ENCODE measurements around the gene GNB1L. TPM values are rescaled to one million over a fixed set of nuclear protein-coding genes. Genes with fewer than 3 reads are reported as not detected.

The GNB1L gene
- total and polyA plus RNA-seq, 8 donors, result 2.1 to 4.8 (median 3.6) TPM

DNA sequence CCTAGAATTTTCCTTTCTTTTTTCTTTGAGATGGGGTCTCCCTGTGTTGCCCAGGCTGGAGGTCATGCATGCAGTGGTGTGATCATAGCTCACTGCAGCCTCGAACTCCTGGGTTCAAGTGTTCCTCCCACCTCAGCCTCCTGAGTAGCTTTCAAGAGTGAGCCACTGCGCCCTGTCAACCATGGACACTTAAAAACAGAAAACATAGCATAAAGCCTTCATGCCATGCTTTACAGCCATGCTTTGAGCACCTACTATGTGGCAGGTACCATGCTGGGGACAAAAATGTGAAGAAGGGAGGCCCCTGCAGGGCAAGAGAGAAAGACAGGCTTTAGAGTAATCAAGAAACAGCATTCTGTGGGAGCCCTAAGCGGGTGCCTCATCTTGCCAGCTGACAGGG is 13.7 kb upstream of the GNB1L start:
- no peak overlapping the region for H3K27ac ChIP-seq
- DNase-seq (no peak), FAIRE-seq (no peak), ATAC-seq (no peak)
- no peaks in the 10 kb centered on the region for H3K4me1 ChIP-seq
- WGBS, 2 donors, result 93 to 94% methylated on average over 3 of the region's 3 CpGs
- intact Hi-C loops (cut with DNase I), result no loop called here
- no peaks in the 10 kb centered on the region for H3K36me3 ChIP-seq
- H3K4me3 ChIP-seq, result no peak overlapping the region
- H3K9me3 ChIP-seq, result no peaks in the 10 kb centered on the region
- TF ChIP-seq, protein P1, sequence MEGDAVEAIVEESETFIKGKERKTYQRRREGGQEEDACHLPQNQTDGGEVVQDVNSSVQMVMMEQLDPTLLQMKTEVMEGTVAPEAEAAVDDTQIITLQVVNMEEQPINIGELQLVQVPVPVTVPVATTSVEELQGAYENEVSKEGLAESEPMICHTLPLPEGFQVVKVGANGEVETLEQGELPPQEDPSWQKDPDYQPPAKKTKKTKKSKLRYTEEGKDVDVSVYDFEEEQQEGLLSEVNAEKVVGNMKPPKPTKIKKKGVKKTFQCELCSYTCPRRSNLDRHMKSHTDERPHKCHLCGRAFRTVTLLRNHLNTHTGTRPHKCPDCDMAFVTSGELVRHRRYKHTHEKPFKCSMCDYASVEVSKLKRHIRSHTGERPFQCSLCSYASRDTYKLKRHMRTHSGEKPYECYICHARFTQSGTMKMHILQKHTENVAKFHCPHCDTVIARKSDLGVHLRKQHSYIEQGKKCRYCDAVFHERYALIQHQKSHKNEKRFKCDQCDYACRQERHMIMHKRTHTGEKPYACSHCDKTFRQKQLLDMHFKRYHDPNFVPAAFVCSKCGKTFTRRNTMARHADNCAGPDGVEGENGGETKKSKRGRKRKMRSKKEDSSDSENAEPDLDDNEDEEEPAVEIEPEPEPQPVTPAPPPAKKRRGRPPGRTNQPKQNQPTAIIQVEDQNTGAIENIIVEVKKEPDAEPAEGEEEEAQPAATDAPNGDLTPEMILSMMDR (IDR thresholded peaks at IDR 0.05), result no peak
- H3K27me3 ChIP-seq, result no peaks in the 10 kb centered on the region

DNA sequence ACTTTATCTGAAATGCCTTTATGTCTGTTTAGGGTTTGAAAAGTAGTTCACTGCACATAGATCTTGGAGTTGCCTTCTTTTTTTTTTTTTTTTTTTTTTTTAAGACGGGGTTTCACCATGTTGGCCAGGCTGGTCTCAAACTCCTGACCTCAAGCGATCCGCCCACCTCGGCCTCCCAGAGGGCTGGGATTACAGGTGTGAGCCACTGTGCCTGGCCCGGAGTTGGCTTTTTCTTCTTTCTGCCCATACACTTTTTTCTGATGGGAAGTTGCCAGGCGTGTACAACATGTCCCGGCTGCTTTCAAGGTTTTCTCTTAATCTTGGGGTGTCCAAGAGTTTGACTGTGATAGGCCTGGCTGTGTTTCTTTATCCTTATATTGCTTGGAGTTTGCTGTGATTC is 12.9 kb upstream of the GNB1L start:
- H3K4me3 ChIP-seq, result no peak overlapping the region
- H3K27me3 ChIP-seq, result no peaks in the 10 kb centered on the region
- peak in 2 of 6 donors; percentile 13 to 21 for DNase-seq
- intact Hi-C loops (cut with DNase I), result no loop called here
- FAIRE-seq, result no peak
- H3K4me1 ChIP-seq, result no peaks in the 10 kb centered on the region
- no peak overlapping the region for H3K27ac ChIP-seq
- TF ChIP-seq, protein P1 (IDR thresholded peaks at IDR 0.05), result no peak
- H3K36me3 ChIP-seq, result no peaks in the 10 kb centered on the region
- 72 to 74% methylated on average over 7 of the region's 7 CpGs for WGBS, 2 donors
- no peak for ATAC-seq
- H3K9me3 ChIP-seq, result no peaks in the 10 kb centered on the region

DNA sequence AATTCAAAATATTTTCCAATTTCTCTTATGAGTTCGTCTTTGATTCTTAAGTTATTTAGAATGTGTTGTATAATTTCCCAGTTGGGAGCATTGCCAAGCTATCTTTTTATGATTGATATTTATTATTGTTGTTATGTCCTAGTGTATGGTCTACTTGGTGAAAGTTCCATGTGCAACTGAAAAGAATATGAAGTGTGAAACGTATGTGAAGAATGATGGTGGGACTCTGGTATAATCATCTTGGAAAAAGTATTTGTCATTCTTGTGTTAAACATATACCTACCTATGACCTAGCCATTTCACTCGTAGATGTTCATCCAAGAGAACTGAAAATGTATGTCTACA is 12.0 kb upstream of the GNB1L start:
- intact Hi-C loops (cut with DNase I), result no loop called here
- Histone ChIP-seq H3K36me3 (no peaks in the 10 kb centered on the region), H3K9me3 (no peaks in the 10 kb centered on the region), H3K27me3 (no peaks in the 10 kb centered on the region), H3K27ac (no peak overlapping the region), H3K4me1 (no peaks in the 10 kb centered on the region), H3K4me3 (no peak overlapping the region)
- ATAC-seq, result no peak
- 91 to 93% methylated on average over 3 of the region's 3 CpGs for WGBS, 2 donors
- TF ChIP-seq, protein P1 (IDR thresholded peaks at IDR 0.05), result no peak
- DNase-seq, result no peak
- FAIRE-seq, result no peak

DNA sequence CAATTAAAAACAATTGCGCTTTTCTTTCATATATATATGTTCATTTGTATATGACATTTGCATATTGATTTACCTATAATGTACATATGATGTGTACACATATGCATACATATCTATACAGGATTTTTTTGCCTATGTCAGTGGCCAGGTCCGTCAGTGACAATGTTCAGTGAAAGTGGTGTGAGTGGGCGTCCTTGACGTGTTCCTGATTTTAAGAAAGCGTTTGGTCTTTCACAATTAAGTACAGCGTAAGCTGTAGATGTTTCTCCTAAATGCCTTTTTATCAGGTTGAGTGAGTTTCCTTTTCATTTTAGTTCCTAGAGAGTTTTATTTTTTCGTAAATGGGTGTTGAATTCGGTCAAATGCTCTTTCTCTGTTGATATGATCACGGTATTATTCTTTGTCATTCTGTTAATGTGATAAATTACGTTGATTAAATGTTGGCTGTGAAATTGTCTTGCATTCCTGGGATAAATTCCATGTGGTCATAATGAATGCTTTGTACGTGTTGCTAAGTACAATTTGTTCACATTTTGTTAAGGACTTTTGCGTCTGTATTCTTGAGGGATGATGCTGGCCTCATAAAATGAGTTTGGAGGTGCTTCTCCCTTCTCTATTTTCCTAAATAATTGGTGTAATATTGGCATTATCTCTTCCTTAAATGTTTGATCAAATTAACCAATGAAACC is 10.6 kb upstream of the GNB1L start:
- no peak for DNase-seq
- intact Hi-C loops (cut with DNase I), result no loop called here
- peak overlapping the region in 2 of 4 donors; percentile 29 to 33 for H3K27ac ChIP-seq
- no peak for FAIRE-seq
- 59 to 60% methylated on average over 12 of the region's 12 CpGs for WGBS, 2 donors
- H3K9me3 ChIP-seq, result no peaks in the 10 kb centered on the region
- ATAC-seq, result peak in 3 of 4 donors; percentile 22 to 59 (median 33)
- H3K27me3 ChIP-seq, result no peaks in the 10 kb centered on the region
- no peaks in the 10 kb centered on the region for H3K4me1 ChIP-seq
- no peak overlapping the region for H3K4me3 ChIP-seq
- H3K36me3 ChIP-seq, result no peaks in the 10 kb centered on the region
- TF ChIP-seq, protein P1 (IDR thresholded peaks at IDR 0.05), result no peak

DNA sequence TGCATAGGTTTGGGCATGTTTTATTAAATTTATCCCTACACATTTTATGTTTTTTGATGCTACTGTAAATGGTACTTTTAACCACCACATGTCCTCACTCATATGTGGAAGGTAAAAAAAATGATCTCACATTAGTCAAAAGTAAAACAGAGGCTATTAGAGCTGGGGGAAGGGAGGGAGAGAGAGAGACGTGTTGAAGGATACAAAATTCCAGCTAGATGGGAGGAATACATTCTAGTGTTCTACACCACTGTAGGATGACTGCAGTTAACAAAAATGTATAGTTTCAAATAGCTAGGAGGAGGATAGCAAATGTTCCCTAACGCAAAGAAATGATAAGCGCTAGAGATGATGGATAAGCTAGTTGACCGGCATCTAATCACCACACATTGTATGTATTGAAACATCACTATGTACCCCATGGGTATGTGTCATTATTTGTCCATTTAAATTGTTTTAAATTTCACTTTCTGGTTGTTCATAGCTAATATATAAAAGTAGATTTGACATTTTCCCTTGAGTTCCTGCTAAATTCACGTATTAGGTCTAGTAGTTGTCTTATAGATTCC is 9.9 kb upstream of the GNB1L start:
- Histone ChIP-seq H3K4me3 (no peak overlapping the region), H3K27me3 (no peaks in the 10 kb centered on the region), H3K36me3 (no peaks in the 10 kb centered on the region), H3K27ac (no peak overlapping the region), H3K4me1 (no peaks in the 10 kb centered on the region), H3K9me3 (no peaks in the 10 kb centered on the region)
- FAIRE-seq (no peak), DNase-seq (no peak), ATAC-seq (no peak)
- intact Hi-C loops (cut with DNase I), result no loop called here
- WGBS, 2 donors, result 88 to 92% methylated on average over 5 of the region's 5 CpGs
- TF ChIP-seq, protein P1 (IDR thresholded peaks at IDR 0.05), result no peak

All from pancreas (tissue), 10 donors.